IMR-90 (cell line): ENCODE results near the gene CHRM1.

Source experiments
- CTCF ChIP-seq: conservative IDR thresholded peaks from 2 replicates; pipeline ENCODE4 v1.5.1; 2012; ENCODE audit warnings: mild to moderate bottlenecking, low read depth, low read length, improper control_type of control experiment
- MXI1 ChIP-seq: IDR thresholded peaks from 2 replicates; pipeline ENCODE4 v1.6.1; 2012; ENCODE audit warnings: low read depth, mild to moderate bottlenecking, low read length, moderate library complexity, borderline replicate concordance
- RAD21 ChIP-seq: IDR thresholded peaks from 2 replicates; pipeline ENCODE4 v1.6.1; 2012; ENCODE audit warnings: low read length, improper control_type of control experiment

GRCh38 chr11:62928011-62928410 lies 6.8 kb upstream of the CHRM1 start:
- no peak for TF ChIP-seq CTCF
- TF ChIP-seq MXI1 = no peak
- no peak for TF ChIP-seq RAD21
